ENCODE measurements around the gene KDSR. TPM values are rescaled to one million over a fixed set of nuclear protein-coding genes. Genes with fewer than 3 reads are reported as not detected.

Gene KDSR
- total RNA-seq, 1 donor from 2014 or later: 11.3 TPM

DNA sequence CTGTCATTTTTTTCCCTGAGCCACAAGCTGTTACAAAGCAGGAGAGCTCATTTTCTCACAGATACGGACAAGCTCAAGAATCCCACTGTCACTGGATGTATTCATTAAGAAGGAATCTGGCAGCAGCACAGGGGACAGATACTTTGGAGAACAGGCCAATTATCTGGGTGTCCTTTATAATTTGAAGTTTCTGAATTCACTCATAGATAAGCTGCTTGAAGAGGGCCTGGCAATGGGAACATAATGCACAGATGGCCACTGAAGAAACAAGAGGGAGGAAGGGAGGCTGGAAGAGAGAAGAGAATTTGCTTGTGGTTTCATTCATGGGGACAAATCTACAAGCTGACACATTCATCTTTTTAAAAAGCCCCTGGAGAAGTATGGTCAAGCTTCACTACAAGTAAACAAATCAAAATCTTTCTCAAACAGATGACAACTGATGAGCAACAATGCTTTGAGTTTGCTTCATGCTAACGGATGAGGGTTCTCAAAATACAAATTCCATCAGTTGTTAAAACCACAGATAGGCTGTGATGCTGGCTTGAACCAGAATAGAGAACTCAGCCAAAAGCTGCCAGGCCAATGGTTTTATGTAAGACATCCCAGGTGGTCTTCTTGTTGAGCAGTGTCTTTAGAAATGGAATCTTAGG is 59.3 kb downstream of the KDSR start:
- no peak for DNase-seq (ENCODE audit: low read depth in 2 of 2)

DNA sequence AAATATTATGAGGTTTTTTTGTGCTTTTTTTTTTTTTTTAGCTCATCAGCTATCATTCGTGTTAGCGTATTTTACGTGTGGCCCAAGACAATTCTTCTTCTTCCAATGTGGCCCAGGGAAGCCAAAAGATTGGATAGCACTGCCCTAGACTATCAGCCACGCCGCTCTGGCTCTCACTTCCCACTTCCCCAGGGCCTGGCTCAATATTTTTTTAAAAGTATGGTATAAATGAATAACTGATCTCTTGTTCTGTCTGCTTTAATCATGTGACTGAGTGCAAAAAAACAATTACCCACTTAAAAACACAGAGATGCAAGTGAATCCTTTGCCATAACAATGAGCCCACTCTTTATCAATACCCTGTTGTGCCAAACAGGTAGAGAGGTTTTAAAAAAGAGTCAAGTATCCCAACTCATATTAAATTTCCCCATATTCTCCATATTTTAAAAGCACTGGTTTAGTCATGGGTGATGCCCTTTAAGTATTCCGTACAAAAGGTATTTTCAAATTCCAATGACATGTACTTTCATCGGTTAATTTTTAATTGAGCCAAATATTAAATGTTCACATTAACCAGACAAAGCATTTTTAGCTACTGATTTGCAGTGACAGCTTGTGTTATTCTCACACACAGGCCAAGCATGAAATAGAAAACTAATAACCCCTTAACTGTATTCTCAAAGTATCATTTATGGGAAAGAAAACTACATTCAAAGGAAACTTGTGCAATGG is 60.0 kb downstream of the KDSR start:
- DNase-seq (ENCODE audit: low read depth in 2 of 2): no peak

DNA sequence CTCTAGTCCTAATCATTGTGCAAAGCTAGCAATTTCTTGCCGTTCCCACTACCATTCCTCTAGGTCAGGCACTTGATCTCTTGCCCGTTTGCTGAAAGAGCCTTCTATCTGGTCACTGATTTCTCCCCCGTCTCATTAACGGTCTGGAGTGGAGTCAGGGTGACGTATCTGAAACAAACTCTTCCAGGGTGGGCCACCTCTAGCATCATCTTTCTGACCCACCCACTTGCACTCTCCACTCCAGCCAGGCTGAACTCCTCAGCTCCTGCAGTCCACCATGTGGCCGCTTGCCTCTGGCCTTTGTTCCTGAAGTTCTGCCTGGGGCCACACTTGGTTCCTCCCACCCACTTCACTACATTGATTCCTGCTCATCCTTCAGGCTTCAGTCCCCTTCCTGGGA is 60.8 kb downstream of the KDSR start:
- no peak for DNase-seq (ENCODE audit: low read depth in 2 of 2)

DNA sequence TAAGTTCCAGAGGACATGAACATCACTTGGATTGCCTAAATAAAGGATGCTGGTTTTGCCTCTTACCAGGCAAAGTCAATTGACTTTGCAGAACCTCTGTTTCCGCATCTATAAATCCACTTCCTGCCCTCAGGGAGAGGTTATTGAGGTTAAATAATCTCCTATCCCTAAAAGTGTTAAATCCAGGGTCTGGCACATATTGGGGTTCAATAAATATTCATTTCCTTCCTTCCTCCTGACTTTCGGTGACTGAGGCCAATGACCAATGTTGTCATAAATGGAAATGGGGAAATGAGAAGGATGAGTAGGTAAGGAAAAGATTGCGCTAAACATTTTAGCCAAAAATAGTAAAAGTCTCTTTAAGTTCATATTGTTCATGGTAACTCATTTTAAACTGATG is 63.5 kb downstream of the KDSR start:
- no peak for DNase-seq (ENCODE audit: low read depth in 2 of 2)

DNA sequence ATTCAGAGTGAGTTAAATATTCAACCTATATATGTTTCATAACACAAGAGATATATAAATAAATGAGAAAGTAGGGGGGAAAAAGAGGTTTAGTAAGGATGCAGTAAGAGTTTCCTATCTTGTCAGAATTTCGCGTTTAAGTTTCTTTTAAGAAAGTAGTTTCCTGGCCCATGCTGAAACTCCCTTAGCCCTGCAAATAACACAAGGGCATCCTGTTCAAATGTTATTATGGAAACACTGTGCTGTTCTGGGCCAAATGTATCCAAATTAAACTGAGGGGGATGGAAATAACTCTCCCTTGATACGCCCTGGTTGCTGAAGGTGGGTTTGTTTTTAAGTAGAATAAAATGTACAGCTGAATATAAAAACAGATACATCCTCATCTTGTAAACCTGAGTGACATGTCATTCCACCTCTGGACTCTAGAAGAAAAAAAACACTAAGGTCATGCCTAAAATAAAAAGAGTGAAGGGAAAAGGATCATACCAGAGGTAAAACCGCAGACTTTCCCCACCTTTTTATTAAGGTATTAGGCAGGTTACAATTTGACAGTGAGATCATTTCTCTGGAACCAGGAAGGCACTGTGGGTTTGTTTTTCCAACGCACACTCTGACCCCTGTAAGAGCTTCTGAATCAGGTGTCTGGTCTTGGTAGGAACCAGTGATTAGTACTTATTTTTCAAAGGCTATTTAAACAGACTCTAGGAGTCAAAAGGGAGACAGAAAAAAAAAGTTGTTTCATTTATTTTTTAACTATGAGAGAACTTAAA is 64.2 kb downstream of the KDSR start:
- no peak for DNase-seq (ENCODE audit: low read depth in 2 of 2)

DNA sequence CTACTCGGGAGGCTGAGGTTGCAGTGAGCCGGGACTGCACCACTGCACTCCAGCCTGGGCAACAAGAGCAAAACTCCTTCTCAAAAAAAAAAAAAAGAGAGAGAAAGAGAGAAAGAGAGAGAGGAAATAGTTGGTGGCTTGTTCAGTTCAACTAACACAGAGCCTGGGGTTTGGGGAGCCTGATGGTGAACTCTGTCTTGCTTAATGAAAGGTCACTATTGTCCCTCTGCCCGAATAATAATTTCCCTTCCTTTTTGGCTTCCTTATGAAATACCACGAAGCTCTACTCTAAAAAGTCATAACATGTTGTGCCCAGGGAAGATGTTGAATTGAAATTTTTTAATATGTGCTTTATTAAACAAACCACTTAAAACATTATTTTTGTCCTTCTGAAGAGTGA is 64.8 kb downstream of the KDSR start:
- DNase-seq (ENCODE audit: low read depth in 2 of 2): no peak

DNA sequence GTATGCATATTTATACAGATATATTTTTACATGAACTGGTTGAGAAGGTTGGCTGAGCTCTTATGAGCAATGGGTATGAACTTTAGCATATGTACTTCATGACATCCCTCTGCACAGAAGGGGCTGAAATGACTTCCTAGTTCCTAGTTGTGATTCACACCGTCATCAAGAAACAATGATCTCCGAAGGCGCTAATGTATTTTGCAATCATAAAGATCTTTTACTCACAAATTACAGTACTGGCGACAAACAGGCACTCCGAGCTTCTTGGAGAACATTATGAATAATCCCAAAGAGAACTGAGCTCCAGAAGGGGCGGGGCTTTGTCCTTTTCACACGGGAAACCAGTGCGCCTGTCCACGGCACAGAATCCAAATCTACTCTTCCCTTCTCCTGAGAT is 65.6 kb downstream of the KDSR start:
- no peak for DNase-seq (ENCODE audit: low read depth in 2 of 2)

DNA sequence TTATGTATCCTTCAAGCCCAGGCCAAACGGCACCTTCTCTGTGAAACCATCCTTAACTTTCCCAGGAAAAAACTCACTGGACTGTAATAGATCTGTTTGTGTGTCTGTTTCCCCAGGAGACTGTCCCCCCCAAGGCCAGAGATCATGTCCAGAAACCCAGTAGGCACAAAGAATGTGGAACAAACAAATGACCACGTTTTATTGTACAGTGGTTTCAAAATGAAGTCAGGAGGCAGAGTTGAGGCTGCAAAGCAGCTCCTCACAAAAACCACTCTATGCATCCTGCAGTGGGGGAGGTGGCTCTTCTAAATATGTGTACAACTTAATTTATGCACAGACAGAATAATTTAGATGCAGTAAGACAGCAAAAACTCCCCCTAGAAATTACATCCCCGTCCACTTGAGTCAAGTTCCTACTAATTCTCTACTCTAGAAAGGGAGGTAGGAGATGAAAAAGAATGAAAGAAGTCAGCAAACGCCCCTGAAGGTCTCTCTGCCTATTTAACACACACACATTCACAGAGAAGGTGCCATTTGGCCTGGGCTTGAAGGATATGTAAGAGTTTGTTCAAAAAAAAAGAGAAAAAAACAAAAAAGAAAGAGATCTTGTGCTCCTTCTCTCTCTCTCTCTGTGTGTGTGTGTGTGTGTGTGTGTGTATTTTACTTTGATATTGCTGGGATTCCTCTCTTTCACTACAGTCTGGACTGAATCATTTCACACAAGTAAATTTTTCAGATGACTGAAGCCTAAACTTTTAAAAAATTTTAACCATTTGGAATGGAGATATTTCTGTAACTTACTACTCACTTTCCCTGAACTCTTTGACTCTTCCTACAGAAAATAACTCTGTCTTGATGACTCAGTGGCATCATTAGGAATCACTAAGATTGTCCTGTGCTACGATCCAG is 66.9 kb downstream of the KDSR start:
- no peak for DNase-seq (ENCODE audit: low read depth in 2 of 2)

DNA sequence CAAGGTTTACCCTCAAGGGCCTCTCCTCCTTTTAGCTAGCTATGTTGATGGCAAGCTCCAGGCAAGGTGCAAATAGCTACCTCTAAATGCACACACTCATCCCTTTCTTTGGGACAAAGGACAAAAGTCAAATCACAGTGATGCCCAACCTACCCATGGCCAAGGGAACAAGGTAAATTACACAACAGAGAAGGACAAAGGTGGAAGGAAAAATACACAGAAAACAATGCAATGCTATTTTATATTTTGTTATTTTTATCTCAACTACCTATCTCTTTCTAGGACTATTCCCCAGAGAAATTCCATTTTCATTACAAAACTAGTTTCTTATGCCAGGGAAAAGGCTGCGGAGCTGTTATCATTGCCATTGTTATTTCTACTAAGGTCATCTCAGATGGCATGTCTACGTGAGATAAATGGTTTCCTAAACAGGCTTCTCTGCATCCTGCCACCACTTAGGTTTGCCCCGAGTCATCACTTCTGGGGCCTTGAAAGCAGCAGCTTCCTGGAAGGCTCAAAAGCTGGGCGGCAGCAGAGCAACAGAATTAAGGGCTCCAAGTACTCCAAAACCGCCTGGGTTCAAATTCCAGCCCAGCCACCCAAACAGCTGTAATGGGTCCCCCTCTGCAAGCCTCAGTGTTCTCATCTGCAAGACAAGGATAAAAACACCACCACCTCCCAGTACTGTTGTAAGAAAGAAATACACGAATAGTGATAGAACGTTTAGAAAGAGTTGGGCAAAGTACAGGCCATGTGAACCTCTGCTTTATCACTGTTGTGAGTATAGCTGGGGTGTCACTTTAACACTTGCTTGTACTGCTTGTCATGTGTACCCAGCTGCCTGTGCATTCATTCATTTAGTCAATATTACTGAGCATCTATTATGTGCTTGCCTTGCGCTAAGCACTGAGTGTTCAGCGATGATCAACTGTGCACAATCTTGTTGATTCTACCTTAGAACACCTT is 68.3 kb downstream of the KDSR start:
- peak in 1 of 2 donors; percentile 23 for DNase-seq (ENCODE audit: low read depth in 2 of 2)

DNA sequence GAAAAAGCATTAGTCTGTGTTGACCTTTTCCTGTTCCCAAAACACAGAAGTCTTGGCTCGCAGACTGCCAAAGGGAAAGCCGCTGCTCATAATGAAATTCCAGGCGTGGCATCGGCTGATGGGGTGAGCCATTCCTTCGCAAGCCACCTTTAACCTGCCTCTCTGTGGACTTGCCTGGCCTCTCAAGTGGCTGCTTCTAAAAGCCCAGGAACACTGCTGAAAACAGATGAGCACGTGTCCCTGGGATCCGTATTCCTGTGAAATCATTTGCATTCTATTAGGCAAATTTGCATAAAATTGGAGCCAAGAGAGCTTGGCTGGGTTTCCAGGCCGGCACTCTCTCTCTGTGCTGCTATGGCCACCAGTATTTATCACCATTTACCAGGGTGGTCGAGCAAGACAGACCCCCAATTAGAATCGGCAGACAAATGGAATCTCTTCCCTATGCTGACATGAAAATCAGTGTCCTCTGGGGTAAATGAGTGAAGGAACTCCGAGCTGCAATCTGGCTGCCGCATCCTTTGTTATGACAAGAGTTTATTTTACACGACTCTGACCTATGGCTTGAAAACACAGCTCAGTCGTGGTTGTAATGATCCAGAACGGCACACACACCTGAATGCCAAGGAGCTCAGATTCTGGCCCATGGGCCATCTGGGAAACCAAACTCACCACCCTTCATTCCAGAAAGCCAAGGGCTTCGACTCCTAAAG is 69.2 kb downstream of the KDSR start:
- DNase-seq (ENCODE audit: low read depth in 2 of 2): no peak

DNA sequence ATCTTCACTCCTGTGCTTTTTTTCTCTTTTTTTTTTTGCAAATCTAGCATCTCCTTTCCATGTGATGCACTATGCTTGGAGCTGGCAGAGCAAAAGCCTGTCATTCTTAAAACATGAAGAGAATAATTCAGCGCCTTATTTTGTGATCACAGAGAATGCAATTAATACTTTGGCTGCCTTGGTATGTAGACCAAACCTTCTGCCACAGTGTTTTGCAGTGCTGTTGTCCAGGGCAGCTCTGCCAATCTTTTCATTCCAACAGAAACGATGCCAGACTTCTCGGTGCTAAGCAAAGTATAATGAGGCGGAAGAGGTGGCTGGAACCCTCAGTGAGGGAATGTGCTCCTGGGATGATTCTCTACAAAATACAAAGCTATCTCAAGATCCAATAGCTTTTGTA is 73.1 kb downstream of the KDSR start:
- DNase-seq (ENCODE audit: low read depth in 2 of 2): no peak

DNA sequence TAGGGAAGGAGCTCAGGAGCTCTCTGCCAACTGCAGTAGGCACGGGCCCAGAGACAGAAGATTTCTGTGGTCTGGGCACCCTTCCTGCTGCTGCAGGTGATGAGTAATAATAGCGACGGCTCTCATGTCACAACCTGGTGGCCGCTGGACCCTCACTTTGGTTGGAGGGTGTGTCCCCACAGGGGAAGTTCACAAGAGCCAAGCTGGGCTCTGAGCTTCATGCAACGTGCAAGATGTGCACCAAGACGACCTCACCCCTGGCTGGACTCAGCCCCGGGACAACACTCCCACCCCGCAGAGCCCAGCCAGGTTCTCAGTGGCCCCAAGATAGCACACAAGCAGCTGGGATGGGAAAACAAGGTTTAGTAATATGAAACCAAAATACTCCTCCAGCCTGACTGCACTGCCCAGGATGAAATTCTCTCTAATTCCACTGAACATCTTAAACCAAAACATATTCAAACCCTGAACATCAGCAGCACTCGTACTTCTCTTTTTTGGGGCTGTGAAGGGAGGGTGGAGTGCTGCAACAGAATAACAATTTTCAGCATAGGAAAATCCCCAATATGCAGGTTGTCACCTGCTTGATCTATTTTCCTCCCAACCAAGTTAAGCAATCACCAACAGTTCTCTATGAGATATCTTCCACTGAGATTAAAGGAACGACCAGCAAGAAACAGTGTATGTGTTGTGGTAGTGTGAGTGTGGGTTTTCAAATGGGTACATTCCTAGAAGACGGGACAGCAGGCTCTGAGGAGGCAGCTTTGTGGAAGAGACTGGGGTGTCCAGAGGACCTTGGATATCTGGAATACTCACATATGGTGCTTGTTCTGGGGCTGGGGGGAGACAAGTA is 73.9 kb downstream of the KDSR start:
- no peak for DNase-seq (ENCODE audit: low read depth in 2 of 2)

DNA sequence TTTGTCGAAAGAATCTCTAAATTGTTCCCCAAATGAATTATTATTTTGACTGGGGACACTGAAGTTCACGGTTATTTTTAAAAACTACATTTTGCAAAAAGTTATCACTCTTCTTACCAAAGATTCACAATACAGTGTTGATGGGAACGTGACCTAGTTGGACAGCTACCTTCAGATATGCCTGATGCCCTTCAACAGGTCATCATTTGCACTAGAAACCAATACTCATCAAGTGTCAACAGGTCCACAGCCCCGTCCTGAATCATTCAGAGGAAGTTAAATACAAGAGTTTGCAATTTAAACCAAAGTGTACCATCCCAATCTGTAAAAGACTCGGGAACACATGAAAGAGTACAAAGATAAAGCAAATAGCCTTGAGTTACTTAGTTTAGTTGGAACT is 75.7 kb downstream of the KDSR start:
- DNase-seq (ENCODE audit: low read depth in 2 of 2): no peak

DNA sequence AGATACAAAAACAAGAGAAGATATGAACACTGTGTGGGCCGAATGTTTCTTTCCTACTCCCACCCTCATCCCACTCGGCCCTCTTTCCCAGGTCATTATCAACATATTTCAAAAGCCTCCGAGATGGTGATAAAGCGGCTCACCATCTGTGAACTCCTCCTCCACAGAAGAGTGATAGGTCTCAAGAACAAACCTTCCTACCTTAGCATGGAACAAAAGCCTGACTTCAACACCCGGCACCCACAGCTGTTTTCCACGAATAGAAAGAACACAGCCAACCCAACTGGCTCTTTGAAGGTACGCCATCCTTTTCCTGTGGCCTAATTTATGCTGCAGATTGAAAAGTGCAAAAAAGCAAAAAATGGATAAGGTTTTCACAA is 76.2 kb downstream of the KDSR start:
- no peak for DNase-seq (ENCODE audit: low read depth in 2 of 2)

DNA sequence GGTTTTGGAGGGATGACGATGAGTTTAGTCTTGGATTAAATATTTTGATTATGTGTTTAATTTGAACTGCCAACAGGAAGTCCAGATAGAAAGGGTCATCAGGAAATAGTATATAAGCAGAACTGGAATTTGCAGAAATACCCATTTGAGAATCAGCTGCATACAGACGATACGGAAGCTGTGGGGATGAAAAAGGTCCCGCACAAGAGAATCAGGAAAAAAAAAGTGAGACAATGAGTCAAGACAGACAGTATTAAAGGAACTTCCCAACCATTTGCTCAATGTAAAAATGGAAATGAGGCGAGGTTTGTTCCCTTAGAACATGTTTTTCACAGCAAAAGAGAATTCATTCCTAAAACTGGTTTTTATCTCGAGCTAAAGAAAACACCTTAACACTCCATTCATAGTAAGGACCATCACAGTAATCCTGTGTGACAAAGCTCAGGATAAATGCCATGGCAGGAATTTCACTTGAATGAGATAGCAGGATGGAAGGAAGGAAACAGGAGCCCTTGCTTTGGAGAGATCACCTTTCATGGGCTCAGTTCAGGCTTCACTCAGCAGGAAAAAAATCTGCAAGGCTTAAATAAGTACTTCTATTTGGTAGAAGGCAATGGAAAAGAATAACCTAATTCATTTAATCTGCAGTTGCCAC is 76.7 kb downstream of the KDSR start:
- DNase-seq (ENCODE audit: low read depth in 2 of 2): no peak

DNA sequence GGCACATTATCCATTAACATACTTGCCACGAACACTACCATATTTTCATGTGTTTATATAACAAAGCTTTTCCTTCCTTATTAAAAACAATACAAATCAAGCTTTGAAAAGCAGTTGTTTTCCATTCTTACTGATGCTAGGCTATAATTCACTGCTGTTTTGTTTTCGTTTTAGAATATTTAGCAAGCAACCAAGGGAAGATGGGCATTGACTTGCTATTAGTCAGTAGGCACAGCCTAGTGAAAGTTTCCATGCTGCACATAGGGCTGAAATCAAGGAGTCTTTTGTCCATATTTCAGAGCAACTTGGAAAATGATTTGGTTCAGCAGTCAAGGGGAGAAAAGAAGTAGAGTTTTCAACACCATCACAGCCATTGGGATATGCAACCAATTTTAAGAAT is 78.7 kb downstream of the KDSR start:
- DNase-seq (ENCODE audit: low read depth in 2 of 2): no peak

DNA sequence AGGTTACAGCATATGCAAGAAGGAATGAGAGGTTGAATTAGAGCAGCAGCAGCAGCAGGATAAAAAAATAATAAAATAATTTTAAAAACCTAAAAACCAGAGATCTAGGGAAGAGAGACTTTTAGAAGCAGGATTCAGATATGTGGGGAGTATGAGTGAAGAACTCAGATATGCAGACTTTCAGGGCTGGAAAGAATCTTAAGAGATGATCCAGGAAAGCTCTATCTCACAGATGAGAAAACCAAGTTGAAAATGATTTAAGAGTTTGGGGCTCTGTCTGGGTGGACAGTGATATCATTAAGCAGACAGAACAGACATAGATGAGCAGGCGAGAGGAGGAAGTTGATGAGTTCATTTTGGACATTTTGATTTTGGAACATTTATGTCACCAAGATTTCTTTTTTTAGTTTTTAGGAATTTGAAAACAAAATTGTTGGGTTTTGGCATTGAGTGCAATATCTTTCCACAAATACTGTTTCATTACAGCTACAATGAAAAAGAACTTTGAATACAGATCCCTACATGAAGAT is 79.2 kb downstream of the KDSR start:
- no peak for DNase-seq (ENCODE audit: low read depth in 2 of 2)

DNA sequence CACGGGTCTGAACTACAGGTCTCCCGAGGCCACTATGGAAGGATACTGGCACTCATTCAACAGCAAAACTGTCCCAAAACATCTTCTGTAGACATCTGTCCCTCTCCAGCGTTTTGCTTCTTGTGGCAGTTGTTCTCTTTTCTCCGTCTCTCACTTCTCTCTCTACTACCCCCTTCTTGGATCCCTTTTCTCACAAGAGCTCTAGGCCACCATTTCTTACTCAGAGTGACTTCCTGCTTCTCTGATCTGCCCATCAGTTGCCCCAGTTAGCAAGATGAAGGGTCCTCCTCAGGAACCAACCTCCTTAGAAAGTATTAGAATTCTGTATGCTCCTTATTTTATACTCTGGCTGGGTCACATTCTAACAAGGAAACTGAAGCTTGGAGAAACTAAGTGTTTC is 80.1 kb downstream of the KDSR start:
- DNase-seq (ENCODE audit: low read depth in 2 of 2): no peak
